ACHN (cell line): ENCODE data around the gene BAZ2B.
"Not testable (repeated sequence)": the region's sequence is repeated elsewhere in the genome, so short reads cannot be mapped to it uniquely, and the experiment has no call there.

ENCODE experiments used
- DNase-seq: peaks from one replicate; pipeline ENCODE4 v3.0.0-alpha.2; 2015
- in situ Hi-C: cut with HindIII; loops from 2 replicates; pipeline ENCODE4 v1.10.0; 2017; ENCODE audit warnings: low sequenced_read_pairs, low pct_ligation_motif_present, low pct_unique_long_range_greater_than_20kb

The BAZ2B gene

DNA sequence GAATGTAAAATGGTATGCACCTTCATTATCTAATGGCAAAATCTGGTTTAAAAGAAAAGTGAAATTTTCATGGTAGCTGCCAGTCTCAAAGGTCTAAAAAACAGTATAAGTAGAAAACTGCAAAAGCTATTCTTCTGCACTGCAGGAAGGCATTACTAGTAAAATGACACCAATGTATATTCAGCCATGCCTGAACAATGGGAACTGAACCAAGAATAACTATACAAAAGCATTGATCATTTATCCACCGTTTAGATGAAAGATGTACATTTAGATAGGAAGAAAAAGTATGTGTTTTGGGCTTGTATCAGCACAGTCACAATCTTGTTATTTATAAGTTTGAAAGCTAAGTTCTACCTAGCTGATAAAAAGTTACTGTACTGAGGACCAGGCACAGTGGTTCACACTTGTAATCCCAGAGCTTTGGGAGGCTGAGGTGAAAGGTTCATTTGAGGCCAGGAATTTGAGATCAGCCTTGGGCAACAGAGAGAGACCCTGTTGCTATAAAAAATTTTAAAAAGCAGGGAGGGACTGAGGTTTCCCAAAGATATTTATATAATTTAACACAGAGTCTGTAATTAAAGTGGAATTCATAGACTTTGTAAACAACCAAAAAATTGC, 166.7 kb downstream of the BAZ2B start:
- in situ Hi-C loops = no loop called here
- DNase-seq = no peak

DNA sequence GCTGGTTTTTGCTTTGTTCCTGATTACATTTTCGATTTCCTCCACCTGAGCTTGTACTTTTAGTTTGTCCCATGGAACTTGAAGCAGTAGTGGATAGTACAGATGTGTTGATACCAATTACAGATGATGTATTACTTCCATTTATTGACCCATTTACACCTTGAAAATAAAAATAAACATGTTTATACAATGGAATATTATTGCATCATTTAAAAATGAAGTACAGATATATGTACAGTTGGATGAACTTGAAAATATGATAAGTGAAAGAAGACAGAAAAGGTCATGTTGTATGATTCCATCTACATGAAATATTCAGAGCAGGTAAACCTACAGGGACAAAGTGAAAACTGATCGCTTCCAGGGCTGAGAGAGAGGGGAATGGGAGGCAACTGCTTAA, 169.5 kb downstream of the BAZ2B start:
- in situ Hi-C loops = no loop called here
- DNase-seq = no peak

DNA sequence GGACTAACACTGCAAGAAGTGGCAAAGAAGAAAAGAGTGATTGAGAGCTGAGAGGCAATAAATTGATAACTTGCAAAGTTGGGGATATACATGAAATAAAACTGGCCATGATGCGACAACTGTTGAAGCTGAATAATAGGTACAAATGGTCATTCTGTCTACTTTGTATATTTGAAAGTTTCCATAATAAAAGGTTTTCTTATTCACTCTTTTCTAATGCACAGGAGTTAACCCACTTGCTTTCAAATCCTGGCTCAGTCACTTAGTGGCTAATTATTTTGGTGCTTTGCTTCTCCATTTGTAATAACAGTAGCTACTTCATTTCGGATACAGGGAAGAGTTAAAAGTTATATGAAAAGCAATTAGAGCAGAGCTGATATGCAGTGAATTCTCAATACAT, 170.1 kb downstream of the BAZ2B start:
- in situ Hi-C loops = no loop called here
- DNase-seq = no peak

DNA sequence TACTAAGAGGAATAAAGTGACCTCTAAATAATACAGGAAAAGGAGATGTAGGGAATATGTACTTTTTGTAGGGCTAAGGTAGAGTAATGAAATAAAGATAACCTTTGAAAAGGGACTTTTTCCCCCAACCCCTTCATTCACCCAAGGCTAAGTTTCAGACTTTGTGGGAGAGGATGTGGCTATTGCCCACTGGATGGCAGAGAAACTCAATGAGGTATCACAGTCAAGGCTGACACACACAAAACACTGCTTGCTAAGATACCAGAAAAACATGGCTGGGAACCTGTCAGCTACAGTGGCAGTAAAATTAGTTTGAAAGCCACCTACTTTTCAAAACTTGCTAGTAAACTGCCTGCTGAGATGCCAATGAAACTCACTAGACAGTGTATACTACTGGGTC, 171.0 kb downstream of the BAZ2B start:
- DNase-seq = no peak
- in situ Hi-C loops = no loop called here

DNA sequence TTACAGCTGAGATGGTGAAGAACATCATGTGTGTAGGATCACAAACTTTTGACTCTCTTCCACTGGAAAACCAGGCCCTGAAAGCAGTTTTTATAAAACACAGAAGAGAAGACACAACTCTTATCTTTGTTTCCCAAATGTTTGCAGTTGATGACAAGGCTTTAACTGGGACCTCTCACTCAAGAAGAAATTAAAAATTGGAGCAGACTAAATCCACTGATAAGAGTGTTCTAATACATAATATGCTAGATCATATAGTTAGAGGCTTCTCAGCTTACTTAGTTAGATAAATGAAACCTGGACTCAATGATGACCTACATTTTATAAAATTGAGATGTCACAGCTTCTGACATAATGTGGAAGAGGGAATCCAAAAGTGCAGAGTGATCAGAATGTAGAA, 171.6 kb downstream of the BAZ2B start:
- no peak for DNase-seq
- in situ Hi-C loops = no loop called here

DNA sequence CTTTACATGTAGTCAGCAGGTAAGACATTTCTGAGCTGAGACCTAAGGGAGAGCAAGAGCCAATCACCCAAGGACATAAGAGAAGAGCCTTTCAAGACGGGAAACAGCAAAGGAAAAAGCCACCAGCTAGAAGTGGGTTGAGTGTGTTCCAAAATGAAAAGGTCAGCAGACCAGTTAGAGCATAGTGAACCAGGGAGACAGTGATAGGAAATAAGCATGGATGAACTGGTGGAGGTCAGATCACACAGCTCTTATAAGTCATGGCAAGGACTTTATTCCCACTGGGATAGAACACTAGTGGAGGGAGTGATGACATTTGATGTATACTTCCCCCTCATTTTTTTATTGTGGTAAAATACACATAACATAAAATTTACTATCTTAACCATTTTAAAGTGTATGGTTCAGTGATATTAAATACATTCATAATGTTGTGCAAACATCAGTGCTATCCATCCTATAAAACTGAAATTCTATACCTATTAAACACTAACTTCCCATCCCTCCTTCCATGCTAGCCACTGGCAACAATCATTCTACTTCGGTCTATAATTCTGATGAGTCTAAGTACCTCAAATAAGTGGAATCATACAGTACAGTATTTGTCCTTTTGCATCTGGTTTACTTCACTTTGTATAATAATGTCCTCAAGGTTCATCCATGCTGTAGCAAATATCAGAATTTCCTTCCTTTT, 174.0 kb downstream of the BAZ2B start:
- DNase-seq = no peak
- in situ Hi-C loops = no loop called here

DNA sequence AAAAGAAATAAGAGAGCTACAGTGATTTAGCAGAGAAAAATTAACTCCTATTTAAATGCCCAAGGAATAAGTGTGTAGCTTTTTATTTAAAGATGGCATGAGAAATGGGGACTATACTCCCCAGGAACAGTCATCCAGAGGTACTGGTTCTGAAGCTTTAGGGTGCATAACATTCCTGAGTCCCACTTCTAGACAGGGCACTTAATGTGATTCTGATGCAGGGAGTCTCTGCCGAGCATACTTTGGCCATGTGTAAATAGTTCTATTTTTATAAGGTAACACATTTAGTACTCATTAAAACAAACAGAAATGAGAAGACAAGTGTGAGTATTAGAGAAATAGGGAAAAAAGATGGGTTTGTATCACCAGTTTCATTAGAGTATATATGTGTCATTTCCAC, 175.2 kb downstream of the BAZ2B start:
- DNase-seq = no peak
- in situ Hi-C loops = no loop called here

DNA sequence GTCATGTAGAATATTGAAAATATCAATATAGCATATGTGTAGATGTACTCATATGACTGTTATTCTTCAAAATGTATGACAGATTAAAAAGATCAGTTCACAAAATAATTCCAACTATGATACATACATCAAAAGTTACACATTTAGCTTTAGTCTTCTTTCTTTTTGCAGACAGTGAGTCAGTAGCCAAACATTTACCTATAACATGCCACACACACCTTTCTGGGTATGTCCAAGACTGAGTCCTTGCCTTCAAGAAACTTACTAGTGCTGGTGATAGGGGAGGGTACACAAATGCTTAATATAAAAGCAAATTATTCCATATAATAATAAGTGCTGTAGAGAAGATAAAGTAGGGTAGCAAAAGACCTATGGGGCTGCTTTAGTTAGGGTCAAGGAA, 176.9 kb downstream of the BAZ2B start:
- no peak for DNase-seq
- in situ Hi-C loops = no loop called here

DNA sequence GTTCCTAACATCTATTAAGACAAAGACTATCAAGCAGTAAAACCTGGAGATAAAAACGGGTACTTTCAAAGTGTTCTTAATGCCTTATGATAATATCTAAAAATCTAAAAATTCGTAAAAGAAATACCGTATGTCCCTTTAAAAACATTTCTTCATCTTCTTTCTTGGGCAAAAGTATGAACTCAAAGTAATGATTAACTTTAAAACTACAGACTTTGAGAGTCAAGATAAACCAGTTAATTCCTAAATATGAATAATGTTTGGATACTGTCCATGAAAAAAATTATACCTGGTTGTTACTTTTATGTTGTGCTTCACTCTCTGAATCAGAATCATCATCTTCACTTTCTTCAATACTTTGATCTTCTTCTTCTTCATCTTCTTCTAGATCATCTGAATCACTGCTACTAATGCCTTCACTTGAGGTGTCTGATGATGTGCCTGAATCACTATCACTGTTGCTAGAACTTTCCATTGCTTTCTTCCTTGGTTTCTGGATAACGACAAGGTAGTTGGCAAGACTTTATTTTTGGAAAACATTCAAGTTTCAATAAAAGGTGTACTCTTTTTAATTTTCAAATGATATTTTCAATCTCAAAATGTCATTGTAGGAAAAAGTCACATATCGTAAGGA, 177.5 kb downstream of the BAZ2B start:
- in situ Hi-C loops = no loop called here
- DNase-seq = no peak

DNA sequence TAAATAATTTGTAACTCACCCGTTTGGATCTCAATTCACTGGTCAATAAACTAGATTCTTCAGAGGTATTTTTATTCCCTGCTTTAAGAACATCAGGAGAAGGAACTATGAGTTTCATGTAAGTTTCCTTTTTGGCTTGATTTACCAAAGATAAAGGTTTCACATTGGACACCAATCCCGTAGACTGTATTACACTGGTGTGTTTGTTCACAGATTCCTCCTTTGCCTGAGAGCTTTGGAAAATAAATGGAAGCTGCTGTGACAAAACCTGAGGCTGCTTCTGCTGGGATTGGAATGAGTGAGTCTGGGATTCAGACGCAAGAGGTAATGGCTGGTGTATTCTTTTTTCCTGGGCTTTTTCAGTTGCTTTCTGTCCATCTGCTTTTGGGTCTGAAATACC, 178.1 kb downstream of the BAZ2B start:
- in situ Hi-C loops = no loop called here
- DNase-seq = no peak

DNA sequence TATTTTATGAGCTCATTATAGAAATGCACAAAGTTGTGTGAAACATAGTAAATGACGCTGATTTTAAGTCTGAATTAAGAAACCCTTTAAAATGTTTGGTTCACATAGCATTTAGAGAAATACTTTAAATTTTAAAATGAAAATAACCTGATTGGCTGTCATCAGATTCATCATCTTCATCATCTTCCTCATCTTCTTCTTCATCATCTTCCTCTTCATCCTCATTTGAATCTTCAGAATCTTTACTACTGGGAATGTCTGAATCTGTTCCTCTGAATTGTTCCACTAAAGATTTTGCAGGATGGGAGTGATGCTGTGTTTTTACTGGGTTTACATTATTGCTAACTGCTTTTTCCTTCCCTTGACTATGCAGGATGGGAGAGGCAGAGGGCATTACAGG, 183.7 kb downstream of the BAZ2B start:
- no peak for DNase-seq
- in situ Hi-C loops = no loop called here

DNA sequence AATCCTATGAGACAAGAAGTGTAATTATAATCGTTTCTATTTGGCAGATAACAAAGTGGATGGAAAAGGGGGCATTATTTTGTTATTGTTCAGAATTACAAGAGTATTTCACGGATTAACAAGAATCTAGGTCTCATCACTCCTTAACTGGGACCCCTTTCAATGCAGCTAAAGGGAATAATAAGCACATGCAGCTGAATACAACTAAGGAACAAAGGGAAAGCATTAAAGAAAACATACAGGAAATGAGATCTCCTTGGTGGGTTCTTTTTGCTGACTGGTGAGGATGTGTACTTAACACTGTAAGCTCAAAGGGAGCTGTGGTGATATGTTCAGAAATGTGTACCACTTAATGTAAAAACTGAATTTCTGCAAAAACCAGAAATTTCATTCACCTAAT, 189.3 kb downstream of the BAZ2B start:
- DNase-seq = no peak
- in situ Hi-C loops = no loop called here

DNA sequence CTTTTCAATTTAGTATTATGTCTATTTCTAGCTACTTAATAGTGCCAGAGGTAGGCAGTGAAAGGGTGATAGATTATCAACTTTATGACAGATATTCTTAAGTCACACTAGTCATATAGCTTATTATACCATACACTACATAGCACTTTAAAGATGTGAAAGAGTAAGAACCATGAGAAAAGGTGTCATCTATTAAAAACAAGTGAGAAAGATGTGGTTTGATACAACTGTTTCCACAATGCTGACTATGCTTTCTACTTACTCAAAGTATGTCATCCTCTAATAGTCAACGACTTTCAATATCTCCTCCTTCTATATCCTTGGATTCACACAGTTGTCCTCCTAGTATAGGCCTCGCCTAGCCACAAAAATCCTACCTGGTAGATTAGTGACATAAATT, 196.9 kb downstream of the BAZ2B start:
- in situ Hi-C loops = no loop called here

DNA sequence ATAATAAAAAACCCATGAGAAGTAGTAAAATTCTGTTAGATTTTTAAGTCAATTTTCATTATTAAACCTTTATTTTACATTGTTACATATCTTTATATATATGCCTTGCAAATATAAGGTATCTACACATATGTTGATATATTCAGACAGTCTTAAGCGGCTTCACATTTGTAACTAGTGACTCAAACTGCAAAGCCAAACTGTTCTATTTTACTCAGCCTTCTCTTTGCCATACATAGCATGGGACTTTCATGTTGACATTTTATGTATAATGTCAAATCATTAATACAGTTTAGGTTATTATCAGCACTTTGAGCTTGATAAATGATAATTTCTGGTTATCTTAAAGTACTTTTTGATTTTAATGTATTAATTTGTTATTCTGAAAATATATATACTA, 204.9 kb downstream of the BAZ2B start:
- DNase-seq = no peak
- in situ Hi-C loops = no loop called here

More for the DNA sequence above, 196.9 kb downstream of the BAZ2B start:
- no peak for DNase-seq

DNA sequence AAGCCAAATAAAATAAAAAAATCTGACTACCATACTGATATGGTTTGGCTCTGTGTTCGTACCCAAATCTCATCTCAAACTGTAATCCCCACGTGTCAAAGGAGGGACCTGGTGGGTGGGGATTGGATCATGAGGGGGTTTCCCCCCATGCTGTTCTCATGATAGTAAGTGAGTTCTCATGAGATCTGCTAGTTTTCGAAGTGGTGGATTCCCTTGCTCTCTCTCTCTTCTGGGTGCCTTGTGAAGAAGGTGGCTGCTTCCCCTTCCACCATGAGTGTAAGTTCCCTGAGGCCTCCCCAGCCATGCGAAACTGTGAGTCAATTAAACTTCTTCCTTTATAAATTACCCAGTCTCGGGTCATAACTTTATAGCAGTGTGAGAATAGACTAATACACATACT, 206.1 kb downstream of the BAZ2B start:
- no peak for DNase-seq
- in situ Hi-C loops = no loop called here

DNA sequence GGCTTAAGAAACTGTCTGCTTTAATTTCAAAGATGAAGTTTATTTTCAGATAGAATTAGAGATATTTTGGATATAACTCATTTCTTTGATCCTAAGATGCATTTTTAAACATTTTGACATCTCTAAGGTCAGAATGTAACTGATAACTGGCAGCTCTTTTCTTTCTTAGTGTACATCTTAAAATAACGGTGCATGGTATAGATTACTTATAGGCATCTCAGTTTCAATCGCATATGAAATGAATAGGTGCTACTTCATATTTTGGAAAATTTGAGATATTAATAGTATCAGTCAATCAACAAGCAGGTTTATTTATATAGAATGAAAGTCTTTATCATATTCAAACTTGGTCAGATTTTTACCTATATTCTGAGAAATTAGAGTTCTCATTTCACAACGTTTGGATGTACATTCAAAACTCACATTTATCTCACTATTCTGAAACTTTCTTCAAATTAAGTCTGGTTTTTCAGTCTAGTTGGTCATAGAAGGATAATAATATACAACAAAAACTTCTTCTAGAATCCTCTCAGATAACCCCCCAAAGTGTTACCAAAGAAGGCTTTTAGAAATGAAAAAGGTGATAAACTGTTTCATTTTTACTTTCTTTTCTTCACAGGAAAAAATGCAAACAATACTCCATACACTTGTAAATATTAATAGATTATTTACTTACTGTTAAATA, 207.1 kb downstream of the BAZ2B start:
- in situ Hi-C loops = no loop called here

DNA sequence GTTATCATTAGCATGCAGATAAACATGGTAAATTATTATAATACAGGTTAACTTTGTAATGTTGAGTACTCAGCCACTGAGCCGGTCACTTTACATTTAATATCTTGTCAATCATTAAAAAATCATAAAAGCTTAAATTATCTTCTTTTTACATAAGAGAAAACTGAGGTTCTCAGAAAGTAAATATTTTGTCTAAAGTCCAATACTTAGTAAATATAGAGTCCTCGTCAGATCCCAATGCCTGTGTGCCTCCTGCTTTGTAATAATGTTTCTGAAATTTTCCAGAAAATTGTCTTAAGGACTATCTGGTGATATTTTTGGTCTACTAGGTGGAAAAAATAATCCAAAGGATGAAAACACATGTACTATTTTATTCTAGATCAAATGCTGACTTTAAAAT, 213.6 kb downstream of the BAZ2B start:
- no peak for DNase-seq
- in situ Hi-C loops = no loop called here

More for the DNA sequence above, 207.1 kb downstream of the BAZ2B start:
- DNase-seq = no peak

DNA sequence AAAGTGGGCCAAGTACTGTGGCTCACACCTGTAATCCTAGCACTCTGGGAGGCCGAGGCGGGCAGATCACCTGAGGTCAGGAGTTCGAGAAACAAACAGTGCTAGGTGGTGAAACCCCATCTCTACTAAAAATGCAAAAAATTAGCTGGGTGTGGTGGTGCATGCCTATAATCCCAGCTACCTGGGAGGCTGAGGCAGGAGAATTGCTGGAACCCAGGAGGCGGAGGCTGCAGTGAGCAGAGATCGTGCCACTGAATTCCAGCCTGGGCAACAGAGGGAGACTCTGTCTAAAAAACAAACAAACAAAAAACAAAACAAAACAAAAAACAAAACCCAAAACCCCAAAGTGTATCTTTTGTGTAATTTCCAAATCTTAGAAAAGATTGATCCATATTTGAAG, 214.2 kb downstream of the BAZ2B start:
- DNase-seq, in situ Hi-C loops: not testable (repeated sequence)

DNA sequence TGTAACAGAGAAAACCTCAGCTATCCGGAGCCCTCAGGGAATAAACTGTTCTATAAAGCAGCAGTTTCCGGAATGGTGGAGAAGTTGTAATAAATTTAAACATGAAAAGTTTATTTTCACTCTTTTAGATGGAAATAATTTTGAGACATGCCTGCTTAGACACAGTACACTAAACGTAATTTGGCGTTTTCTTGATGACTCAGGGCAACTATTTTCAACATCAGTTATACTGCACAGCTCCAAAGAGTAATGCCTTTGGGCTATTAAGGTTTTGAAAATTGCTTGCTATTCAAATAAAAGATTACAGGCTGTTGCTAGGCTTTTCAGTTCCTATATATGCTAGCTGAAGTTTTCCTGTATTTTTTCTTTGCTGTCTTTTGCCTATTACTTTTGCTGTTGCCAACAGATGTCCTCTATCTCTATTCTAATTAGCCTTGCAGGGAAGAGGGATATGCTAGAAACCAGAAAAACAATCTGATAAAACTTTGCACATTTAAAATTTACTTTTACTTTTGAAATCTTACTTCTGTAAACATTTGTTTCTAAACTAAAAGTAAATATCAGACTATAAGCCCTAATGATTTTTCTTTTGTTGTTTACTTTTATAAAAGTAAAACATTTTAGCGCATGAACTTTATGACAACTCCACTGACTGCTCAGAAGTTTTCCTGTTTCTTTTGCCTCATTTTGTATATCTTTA, 216.5 kb downstream of the BAZ2B start:
- in situ Hi-C loops = no loop called here
- no peak for DNase-seq
